Parathyroid adenoma (tissue), 2 donors: ENCODE measurements around the gene SLC8B1.
"Not testable (repeated sequence)": the region's sequence is repeated elsewhere in the genome, so short reads cannot be mapped to it uniquely, and the experiment has no call there.

Source experiments
- H2AFZ ChIP-seq: fragments of 300-600 bp; sonication (generic); one replicate; pipeline ENCODE4 v1.7.0; 2017; ENCODE audit warnings: antibody characterized with exemption, mild to moderate bottlenecking
- H3K27ac ChIP-seq: fragments of 300-600 bp; sonication (generic); one replicate; pipeline ENCODE4 v1.7.0; 2017
- H3K27me3 ChIP-seq: fragments of 300-600 bp; sonication (generic); one replicate; pipeline ENCODE4 v1.7.0; 2017; ENCODE audit warnings: low read length; ENCODE audit not compliant: control insufficient read depth, insufficient read depth
- H3K36me3 ChIP-seq: fragments of 300-600 bp; sonication (generic); one replicate; pipeline ENCODE4 v1.7.0; 2017; ENCODE audit warnings: low read length; ENCODE audit not compliant: control insufficient read depth, insufficient read depth
- H3K4me1 ChIP-seq: fragments of 300-600 bp; sonication (generic); one replicate; pipeline ENCODE4 v1.7.0; 2017; ENCODE audit warnings: control low read depth
- H3K4me2 ChIP-seq: fragments of 300-600 bp; sonication (generic); one replicate; pipeline ENCODE4 v1.7.0; 2017; ENCODE audit warnings: low read length
- H3K4me3 ChIP-seq: fragments of 300-600 bp; sonication (generic); one replicate; pipeline ENCODE4 v1.7.0; 2017; ENCODE audit warnings: low read depth, low read length
- H3K79me2 ChIP-seq: fragments of 300-600 bp; sonication (generic); one replicate; pipeline ENCODE4 v1.7.0; 2017; ENCODE audit warnings: control low read depth
- H3K9ac ChIP-seq: fragments of 300-600 bp; sonication (generic); one replicate; pipeline ENCODE4 v1.7.0; 2017; ENCODE audit warnings: mild to moderate bottlenecking
- H3K9me3 ChIP-seq: fragments of 300-600 bp; sonication (generic); one replicate; pipeline ENCODE4 v1.7.0; 2017; ENCODE audit warnings: low read length; ENCODE audit not compliant: control insufficient read depth
- CTCF ChIP-seq: fragments of 300-600 bp; sonication (generic); IDR thresholded peaks from one replicate; pipeline ENCODE4 v1.7.0; 2017; ENCODE audit warnings: antibody characterized with exemption, mild to moderate bottlenecking
- donor health status: primary hyperparathyroidism.

Gene SLC8B1

GRCh38 chr12:113359133-113359938 lies 24.4 kb upstream of the SLC8B1 start:
- H3K27me3 ChIP-seq: no peaks in the 10 kb centered on the region
- H3K36me3 ChIP-seq: no peaks in the 10 kb centered on the region
- H2AFZ ChIP-seq: peak overlapping the region; percentile 89
- H3K4me1 ChIP-seq: peaks cover 7% of the 10 kb centered on the region
- no peaks in the 10 kb centered on the region for H3K9me3 ChIP-seq
- peak overlapping the region; percentile 74 for H3K27ac ChIP-seq
- peak overlapping the region; percentile 24 for H3K9ac ChIP-seq
- H3K4me3 ChIP-seq: peak overlapping the region; percentile 70
- no peak for TF ChIP-seq CTCF
- peak overlapping the region; percentile 90 for H3K4me2 ChIP-seq
- H3K79me2 ChIP-seq: no peaks in the 10 kb centered on the region

- Histone ChIP-seq H3K4me1 (peaks cover 7% of the 10 kb centered on the region), H3K36me3 (no peaks in the 10 kb centered on the region), H3K27ac (peak within 1 kb of the TSS; percentile 74), H3K9ac (peak within 1 kb of the TSS; percentile 24), H3K27me3 (no peaks in the 10 kb centered on the region), H3K79me2 (no peaks in the 10 kb centered on the region), H3K4me3 (peak within 1 kb of the TSS; percentile 70), H2AFZ (peak within 1 kb of the TSS; percentile 89), H3K4me2 (peak within 1 kb of the TSS; percentile 90), H3K9me3 (no peaks in the 10 kb centered on the region)
- TF ChIP-seq CTCF: peak; percentile 23
Observed at GRCh38 chr12:113358381-113359132, 23.6 kb upstream of the SLC8B1 start, which contains the start of gene PLBD2. PLBD2 (plus strand) TSS chr12:113358587; CDS start chr12:113358601, 14 bp downstream.

GRCh38 chr12:113354192-113354591 lies 19.3 kb upstream of the SLC8B1 start:
- not testable (repeated sequence) for H3K36me3 ChIP-seq, H3K79me2 ChIP-seq, H3K4me3 ChIP-seq, H3K9ac ChIP-seq, H3K4me2 ChIP-seq, H2AFZ ChIP-seq, H3K27me3 ChIP-seq, H3K9me3 ChIP-seq, H3K4me1 ChIP-seq, H3K27ac ChIP-seq

- Histone ChIP-seq H3K4me2 (no peak overlapping the region), H3K9me3 (no peaks in the 10 kb centered on the region), H2AFZ (no peak overlapping the region), H3K27ac (no peak overlapping the region), H3K79me2 (no peaks in the 10 kb centered on the region), H3K36me3 (no peaks in the 10 kb centered on the region), H3K4me3 (no peak overlapping the region), H3K27me3 (no peaks in the 10 kb centered on the region), H3K9ac (no peak overlapping the region), H3K4me1 (no peaks in the 10 kb centered on the region)
- TF ChIP-seq CTCF: no peak
Observed at GRCh38 chr12:113351089-113351488, 16.2 kb upstream of the SLC8B1 start.

GRCh38 chr12:113348849-113349536 lies 14.1 kb upstream of the SLC8B1 start:
- TF ChIP-seq CTCF: no peak
- no peak overlapping the region for H2AFZ ChIP-seq
- H3K4me2 ChIP-seq: no peak overlapping the region
- H3K27ac ChIP-seq: no peak overlapping the region
- no peak overlapping the region for H3K4me3 ChIP-seq
- H3K4me1 ChIP-seq: no peaks in the 10 kb centered on the region
- H3K27me3 ChIP-seq: no peaks in the 10 kb centered on the region
- H3K9ac ChIP-seq: no peak overlapping the region
- no peaks in the 10 kb centered on the region for H3K9me3 ChIP-seq
- H3K36me3 ChIP-seq: no peaks in the 10 kb centered on the region
- H3K79me2 ChIP-seq: no peaks in the 10 kb centered on the region
